ENCODE measurements around the gene PPP3CA. TPM values are rescaled to one million over a fixed set of nuclear protein-coding genes. Genes with fewer than 3 reads are reported as not detected.

Gene PPP3CA
- total and polyA plus RNA-seq, 9 donors: 19.4 to 47.9 (median 37.9) TPM

DNA sequence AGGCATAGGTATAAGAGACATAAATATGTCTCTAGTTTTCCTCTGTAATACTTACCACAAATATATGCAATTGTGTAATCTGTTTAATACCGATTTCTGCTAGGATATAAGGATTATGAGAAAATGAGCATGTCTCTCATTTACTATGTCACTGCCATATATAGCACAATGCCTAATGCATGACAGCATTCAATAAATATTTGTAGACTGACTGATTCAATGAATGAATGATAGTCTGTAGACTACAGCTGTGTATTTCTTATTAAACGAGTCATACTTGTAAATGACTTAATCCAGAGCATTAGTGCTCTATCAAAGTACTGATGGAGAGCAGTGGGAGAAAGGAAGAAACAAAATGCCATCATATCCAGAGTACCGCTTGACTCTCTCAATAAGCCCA lies 175.6 kb downstream of the PPP3CA start:
- Histone ChIP-seq H3K4me3 (no peak overlapping the region), H3K27ac (no peak overlapping the region), H3K4me1 (ENCODE audit: insufficient read depth) (peaks cover 2% of the 10 kb centered on the region), H3K36me3 (no peaks in the 10 kb centered on the region), H3K27me3 (no peaks in the 10 kb centered on the region), H3K9me3 (no peaks in the 10 kb centered on the region)
- intact Hi-C loops (cut with DNase I): no loop called here
- 64 to 80% (median 73%) methylated on average over 3 of the region's 3 CpGs for WGBS, 3 donors
- DNase-seq: no peak
- no peak for TF ChIP-seq POLR2A (IDR thresholded peaks at IDR 0.05)

DNA sequence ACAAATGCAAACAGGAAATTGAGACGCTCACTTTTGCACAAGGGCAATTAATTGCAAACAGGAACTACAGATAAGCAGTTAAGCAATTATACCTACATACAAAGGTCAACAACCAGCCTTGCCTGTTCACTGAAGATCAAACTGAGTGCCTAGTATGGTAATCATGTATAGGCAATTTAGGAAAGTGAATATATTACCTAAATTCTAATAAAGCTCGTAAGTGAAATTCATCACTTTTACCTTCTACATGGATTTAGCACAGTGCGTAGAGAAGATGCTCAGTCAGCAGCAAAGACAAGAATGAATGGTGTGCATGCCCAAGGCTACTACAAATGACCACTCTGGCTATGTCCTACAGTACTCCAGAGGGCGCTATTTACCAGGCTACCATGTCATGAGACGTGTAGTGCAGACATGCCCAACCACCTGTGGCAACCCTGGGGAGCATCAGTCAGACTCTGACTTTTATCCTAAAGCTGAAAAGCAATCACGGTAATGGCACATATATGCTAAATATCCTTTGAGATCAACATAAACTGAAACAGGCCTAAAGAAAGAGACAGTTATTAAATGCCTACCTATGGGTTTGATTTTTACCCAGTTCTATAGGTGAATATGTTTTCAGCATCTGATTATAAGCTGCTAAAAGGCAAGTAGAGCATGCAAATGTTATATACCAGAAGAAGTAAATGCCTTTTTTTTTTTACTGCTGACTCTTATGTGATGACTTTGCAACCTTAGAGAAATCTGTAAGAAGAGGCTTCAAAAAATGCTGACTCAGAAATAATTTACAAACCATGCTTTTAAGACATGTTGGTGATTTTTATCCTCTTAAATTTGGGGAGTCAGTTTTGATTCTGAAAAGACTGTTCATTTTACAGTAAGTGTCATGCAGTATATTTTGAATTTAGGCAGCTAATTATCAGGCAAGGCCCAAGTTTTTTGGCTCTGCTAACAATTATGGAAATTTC lies 178.0 kb downstream of the PPP3CA start:
- Histone ChIP-seq H3K27me3 (no peaks in the 10 kb centered on the region), H3K36me3 (no peaks in the 10 kb centered on the region), H3K27ac (no peak overlapping the region), H3K9me3 (no peaks in the 10 kb centered on the region), H3K4me1 (ENCODE audit: insufficient read depth) (no peaks in the 10 kb centered on the region), H3K4me3 (no peak overlapping the region)
- intact Hi-C loops (cut with DNase I): loop anchor here in 1 of 4 donors (5.0 kb wide), 1 partner anchor 363 kb away; no protein-coding TSS in a partner anchor
- DNase-seq: peak in 2 of 5 donors; percentile 35 to 52
- TF ChIP-seq POLR2A (IDR thresholded peaks at IDR 0.05) (no peak), EP300 (IDR thresholded peaks at IDR 0.05) (no peak)
- TF ChIP-seq, protein P1, sequence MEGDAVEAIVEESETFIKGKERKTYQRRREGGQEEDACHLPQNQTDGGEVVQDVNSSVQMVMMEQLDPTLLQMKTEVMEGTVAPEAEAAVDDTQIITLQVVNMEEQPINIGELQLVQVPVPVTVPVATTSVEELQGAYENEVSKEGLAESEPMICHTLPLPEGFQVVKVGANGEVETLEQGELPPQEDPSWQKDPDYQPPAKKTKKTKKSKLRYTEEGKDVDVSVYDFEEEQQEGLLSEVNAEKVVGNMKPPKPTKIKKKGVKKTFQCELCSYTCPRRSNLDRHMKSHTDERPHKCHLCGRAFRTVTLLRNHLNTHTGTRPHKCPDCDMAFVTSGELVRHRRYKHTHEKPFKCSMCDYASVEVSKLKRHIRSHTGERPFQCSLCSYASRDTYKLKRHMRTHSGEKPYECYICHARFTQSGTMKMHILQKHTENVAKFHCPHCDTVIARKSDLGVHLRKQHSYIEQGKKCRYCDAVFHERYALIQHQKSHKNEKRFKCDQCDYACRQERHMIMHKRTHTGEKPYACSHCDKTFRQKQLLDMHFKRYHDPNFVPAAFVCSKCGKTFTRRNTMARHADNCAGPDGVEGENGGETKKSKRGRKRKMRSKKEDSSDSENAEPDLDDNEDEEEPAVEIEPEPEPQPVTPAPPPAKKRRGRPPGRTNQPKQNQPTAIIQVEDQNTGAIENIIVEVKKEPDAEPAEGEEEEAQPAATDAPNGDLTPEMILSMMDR (IDR thresholded peaks at IDR 0.05): peak; percentile 9 to 40 (median 26)
- WGBS, 3 donors: 75 to 82% (median 78%) methylated on average over 6 of the region's 6 CpGs

DNA sequence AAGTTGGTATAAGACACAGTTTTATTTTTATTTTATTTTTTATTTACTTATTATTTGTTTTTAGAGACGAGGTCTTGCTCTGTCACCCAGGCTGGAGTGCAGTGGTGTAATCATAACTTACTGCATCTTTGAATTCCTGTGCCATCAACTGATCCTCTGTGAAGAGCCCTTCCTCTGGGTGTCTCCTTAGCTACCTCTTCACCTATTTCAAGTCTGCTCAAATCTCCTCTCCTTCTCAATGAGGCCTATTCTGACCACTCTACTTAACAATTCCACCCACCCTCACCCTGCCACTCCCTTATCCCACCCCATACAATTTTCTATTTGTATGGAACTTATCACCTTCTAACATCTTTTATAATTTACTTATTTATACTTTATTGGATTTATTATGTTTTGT lies 183.4 kb downstream of the PPP3CA start:
- 86 to 96% (median 95%) methylated on average over 1 of the region's 1 CpG for WGBS, 3 donors
- Histone ChIP-seq H3K9me3 (no peaks in the 10 kb centered on the region), H3K27ac (no peak overlapping the region), H3K27me3 (no peaks in the 10 kb centered on the region), H3K36me3 (no peaks in the 10 kb centered on the region), H3K4me1 (ENCODE audit: insufficient read depth) (no peaks in the 10 kb centered on the region), H3K4me3 (no peak overlapping the region)
- DNase-seq: no peak
- TF ChIP-seq POLR2A (IDR thresholded peaks at IDR 0.05): no peak
- TF ChIP-seq, protein P1 (IDR thresholded peaks at IDR 0.05): no peak
- no peak for TF ChIP-seq EP300 (IDR thresholded peaks at IDR 0.05)
- intact Hi-C loops (cut with DNase I): no loop called here

DNA sequence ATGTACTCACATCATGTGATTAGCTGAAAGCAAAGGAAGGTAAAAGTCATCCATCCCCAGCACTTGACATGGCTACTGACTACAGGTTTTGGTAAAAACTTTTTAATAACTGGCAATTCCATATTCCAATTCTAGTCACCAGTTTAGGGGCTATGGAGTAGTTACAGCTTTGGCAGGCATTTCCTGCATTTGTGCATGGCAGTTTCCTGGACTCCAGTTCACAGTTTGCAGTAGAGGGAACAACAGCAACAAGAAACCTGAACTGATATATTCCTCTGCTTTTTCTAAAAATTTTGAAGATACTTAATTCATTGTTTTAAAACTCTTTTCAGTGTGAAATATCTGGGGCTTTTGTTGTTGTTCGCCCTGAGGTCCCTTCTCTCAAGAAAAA lies 184.3 kb downstream of the PPP3CA start:
- Histone ChIP-seq H3K9me3 (no peaks in the 10 kb centered on the region), H3K36me3 (no peaks in the 10 kb centered on the region), H3K4me1 (ENCODE audit: insufficient read depth) (no peaks in the 10 kb centered on the region), H3K27ac (no peak overlapping the region), H3K4me3 (no peak overlapping the region), H3K27me3 (no peaks in the 10 kb centered on the region)
- intact Hi-C loops (cut with DNase I): no loop called here
- no peak for DNase-seq
- 92 to 100% (median 99%) methylated on average over 1 of the region's 1 CpG for WGBS, 3 donors
- TF ChIP-seq, protein P1 (IDR thresholded peaks at IDR 0.05): no peak
- no peak for TF ChIP-seq POLR2A (IDR thresholded peaks at IDR 0.05)
- no peak for TF ChIP-seq EP300 (IDR thresholded peaks at IDR 0.05)
